Stimulated activated CD4-positive, alpha-beta T cell treated with anti-CD3 and anti-CD28 coated beads, Interleukin-12 subunit alpha, Interleukin-12 subunit beta, amount 100 ng/mL, for 24 hours (primary cell): ENCODE results near the gene SRRM3.
"Not testable (repeated sequence)": the region's sequence is repeated elsewhere in the genome, so short reads cannot be mapped to it uniquely, and the experiment has no call there.

Source experiments
- DNase-seq, 2 experiments: peaks; one replicate each; pipeline ENCODE4 v3.0.0-alpha.2; 2020; ENCODE audit warnings: low read depth in 2 of 2

SRRM3 gene

DNA sequence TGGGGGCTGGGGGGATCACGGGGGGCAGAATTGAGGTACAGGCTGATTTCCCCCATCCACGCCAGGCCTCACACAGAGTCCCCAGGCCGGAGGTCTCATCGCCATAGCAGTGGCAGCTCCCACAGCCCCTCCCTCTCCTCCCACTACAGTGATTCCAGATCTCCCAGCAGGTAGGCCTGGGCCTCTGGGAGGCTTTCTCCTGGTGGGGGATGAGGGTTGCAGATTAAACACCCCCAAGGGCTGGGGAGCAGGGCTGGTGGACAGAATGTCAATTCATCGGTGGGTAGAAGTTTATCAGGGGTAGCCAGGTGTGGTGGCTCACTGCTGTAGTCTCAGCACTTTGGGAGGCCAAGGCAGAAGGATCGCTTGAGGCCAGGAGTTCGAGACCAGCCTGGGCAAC, 63.6 kb downstream of the SRRM3 start:
- DNase-seq = no peak

GRCh38 chr7:76267107-76267893, 65.6 kb downstream of the SRRM3 start:
- no peak for DNase-seq

- no peak for DNase-seq
Measured at GRCh38 chr7:76267894-76268183, 66.1 kb downstream of the SRRM3 start.

GRCh38 chr7:76268376-76268775, 66.7 kb downstream of the SRRM3 start:
- DNase-seq = no peak

GRCh38 chr7:76269895-76270294, 68.2 kb downstream of the SRRM3 start:
- no peak for DNase-seq

DNA sequence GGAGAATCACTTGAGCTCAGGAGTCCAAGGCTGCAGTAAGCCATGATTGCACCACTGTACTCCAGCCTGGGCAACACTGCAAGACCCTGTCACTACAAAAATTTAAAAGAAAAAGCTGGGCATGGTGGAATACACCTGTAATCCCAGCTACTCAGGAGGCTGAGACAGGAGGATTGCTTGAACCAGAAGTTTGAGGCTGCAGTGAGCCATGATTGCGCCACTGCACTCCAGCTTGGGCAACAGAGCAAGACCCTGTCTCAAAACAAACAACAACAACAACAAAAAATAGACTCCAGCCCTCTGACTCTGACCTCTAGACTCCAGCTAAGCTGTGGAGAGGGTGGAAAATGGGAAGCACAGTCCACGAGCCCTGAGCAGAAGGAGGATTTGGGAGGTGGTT, 69.7 kb downstream of the SRRM3 start:
- not testable (repeated sequence) for DNase-seq

GRCh38 chr7:76272142-76272541, 70.4 kb downstream of the SRRM3 start:
- no peak for DNase-seq

- no peak for DNase-seq
Measured at GRCh38 chr7:76272851-76273497, 71.3 kb downstream of the SRRM3 start.

- DNase-seq = no peak
Measured at GRCh38 chr7:76273503-76273902, 71.8 kb downstream of the SRRM3 start.

DNA sequence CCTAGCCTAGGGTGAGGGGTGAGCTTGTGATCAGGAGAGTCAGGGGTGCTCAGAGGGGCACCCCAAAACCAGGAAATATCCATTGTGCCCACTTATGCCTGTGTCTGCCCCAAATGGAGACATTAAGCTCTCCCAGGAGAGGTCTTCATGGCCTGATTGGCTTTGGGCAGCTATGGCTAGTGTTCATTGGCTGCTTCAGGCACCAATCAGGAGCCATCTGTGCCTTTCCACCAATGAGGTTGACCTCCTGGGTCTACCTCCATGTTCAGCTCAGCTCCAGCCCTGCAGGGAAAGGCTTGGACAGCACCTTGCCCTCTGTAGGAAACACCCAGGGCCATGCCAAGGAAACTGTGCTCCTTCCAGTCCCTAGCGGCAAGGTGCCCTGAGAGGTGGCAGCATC, 76.8 kb downstream of the SRRM3 start:
- no peak for DNase-seq

GRCh38 chr7:76280408-76280807, 78.7 kb downstream of the SRRM3 start:
- DNase-seq = no peak

DNA sequence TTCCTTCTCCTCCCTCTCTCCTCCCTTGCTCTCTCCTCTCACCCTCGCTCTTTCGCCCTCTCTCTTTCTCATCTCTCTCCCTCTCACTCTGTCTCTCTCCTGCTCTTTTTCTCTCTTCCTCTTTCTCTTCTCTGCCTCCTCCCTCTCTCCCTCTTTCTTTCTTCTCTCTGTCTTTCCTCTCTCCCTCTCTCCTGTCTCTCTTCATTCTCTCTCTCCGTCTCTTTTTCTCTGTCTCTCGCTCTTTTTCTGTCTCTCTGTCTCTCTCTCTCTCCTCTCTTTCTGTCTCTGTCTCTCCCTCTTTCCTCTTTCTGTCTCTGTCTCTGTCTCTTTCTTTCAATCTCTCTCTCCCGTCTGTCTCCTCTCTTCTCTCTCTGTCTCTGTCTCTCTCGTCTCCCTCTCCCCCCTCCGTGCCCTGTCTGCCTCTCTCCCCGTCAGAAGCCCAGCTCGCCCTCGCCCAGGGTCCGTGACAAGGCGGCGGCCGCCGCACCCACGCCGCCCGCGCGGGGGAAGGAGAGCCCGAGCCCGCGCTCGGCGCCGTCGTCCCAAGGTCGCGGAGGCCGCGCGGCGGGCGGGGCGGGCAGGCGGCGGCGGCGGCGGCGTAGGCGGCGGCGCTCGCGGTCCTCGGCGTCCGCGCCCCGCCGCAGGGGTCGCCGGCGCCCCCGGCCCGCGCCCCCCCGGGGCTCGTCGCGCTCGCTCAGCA, 79.5 kb downstream of the SRRM3 start:
- DNase-seq = no peak

DNA sequence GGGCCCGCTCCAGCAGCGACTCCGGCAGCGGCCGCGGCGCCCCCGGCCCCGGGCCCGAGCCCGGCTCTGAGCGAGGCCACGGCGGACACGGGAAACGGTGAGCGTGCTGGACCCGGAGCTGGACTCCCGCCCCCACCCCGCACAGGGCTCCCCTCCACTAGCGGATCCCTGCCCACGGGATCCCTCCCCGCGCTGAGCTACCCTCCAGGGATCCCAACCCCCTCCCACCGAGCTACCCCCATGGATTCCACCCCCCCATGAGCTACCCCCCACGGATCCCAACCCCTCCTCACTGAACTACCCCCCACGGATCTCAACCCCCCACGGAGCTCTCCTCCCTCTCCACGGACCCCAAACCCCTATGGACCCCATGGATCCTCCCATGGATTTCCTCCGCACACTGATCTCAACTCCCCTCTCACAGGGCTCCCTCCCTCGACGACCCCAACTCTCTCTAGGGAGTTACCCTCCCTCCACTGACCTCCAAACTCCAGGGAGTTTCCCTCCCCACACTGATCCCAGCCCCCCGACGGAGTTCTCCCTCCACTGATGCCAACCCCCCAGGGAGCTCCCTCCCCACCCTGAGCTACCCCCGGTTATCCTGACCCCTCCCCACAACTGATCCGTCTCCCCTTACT, 80.1 kb downstream of the SRRM3 start:
- DNase-seq = no peak

GRCh38 chr7:76282344-76283253, 80.9 kb downstream of the SRRM3 start:
- no peak for DNase-seq

GRCh38 chr7:76283254-76284159, 81.8 kb downstream of the SRRM3 start:
- no peak for DNase-seq

DNA sequence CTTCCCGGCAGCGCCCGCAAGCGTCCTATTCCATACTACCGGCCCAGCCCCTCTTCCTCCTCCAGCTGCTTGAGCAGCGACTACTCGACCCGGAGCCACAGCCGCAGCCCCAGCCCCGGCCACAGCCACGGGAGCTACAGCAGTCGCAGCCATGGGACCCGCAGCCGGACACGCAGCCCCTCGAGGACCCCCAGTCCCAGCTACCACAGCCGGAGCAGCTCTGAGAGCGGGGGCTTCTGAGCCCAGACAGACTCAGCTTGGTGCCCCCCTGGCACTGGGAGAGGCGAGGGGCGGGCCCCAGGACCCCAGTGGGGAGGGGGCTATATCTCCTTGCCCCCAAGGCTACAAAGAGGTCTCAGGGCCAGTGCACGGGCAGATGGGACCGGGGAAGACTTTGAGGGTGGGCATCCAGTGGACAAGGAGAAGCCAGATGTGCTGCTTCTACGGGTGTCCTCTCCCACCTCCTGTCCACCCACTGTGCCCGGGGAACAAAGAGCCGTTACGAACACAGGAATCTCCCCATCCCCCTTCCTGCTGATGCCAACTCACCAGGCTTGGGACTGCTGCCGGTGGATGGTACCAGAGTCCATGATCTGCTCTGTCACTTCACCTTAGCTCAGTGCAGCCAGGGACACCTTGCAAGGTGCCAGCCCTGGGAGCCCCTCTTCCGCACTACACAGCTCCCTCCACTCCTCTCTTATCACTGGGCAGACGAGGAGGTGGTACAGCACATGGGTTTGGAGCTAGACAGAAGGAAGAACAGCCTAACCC, 84.1 kb downstream of the SRRM3 start:
- no peak for DNase-seq

DNA sequence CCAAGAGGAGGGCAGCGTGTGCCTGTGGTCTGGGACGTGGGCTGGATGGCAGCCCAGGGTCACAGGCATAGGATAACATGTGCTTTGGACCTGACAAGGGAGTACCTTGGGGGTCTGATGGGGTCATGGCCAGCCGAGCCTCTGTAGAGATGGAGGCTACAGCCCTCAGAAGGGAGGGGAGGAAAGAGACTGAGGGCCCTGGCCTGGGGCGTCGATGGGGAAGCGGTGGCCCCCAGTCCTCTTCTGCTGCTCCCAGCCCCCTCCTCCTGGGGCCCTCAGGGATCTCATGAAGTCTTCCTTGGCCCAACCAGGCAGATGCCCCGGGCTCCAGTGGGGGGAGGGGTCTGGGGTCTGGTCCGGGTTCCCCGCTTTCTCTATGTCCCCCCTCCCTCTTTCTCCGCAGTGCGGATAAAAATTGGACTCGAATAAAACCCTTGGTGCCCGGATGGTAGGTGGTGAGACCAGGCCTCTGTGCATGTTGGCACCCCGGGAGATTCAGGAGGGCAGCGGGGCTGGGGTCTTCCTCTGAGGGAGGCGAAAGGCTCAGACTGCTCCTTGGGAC, 85.2 kb downstream of the SRRM3 start:
- DNase-seq = no peak

DNA sequence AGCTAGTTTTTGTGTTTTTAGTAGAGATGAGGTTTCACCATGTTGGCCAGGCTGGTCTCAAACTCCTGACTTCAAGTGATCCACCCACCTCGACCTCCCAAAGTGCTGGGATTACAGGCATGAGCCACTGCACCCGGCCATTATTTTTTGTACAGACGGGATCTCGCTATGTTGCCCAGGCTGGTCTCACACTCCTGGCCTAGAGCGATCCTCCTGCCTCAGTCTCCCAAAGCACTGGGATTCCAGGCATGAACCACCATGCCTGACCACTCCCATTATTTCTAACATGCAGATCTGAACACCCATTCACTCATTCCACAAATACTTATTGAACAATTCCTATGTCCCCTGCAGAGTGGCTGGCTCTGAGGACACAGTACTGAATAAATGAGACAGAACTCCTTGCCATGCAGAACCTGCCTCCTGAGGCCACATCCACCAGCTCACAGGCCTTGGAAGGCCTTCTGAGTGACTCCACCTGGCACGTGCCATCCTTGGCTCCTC, 89.2 kb downstream of the SRRM3 start:
- DNase-seq = not testable (repeated sequence)
